SK-N-SH (cell line): ENCODE measurements around the gene MGST1.

Source experiments
- CHD2 ChIP-seq: fragments of 150-350 bp; IDR thresholded peaks from 2 replicates; pipeline ENCODE4 v1.6.1; 2018; ENCODE audit warnings: low read length; ENCODE audit not compliant: partially characterized antibody
- CTCF ChIP-seq: fragments of 200-600 bp; sonication (generic); IDR thresholded peaks from 2 replicates; pipeline ENCODE4 v1.6.1; 2017; ENCODE audit warnings: antibody characterized with exemption, mild to moderate bottlenecking, moderate library complexity
- EZH2phosphoT487 ChIP-seq: fragments of 200-600 bp; sonication (generic); IDR thresholded peaks from 2 replicates; pipeline ENCODE4 v1.6.1; 2017; ENCODE audit warnings: low read depth, mixed run types, mild to moderate bottlenecking, antibody characterized with exemption, moderate library complexity, borderline replicate concordance
- REST ChIP-seq: IDR thresholded peaks from 2 replicates; pipeline ENCODE4 v1.6.1; 2012; ENCODE audit warnings: mild to moderate bottlenecking, low read depth, low read length, moderate library complexity

GRCh38 chr12:16325426-16325825 is 22.0 kb upstream of the MGST1 start:
- TF ChIP-seq REST: no peak
- no peak for TF ChIP-seq EZH2phosphoT487
- no peak for TF ChIP-seq CHD2
- no peak for TF ChIP-seq CTCF
